HEK293 (cell line): ENCODE results near the gene ANKEF1.

ENCODE experiments used
- KLF1 ChIP-seq: fragments of 450-650 bp; formaldehyde crosslinking; IDR thresholded peaks from 2 replicates; pipeline ENCODE4 v1.5.1; 2016; ENCODE audit warnings: missing biosample characterization, missing genetic modification characterization
- KLF8 ChIP-seq: fragments of 450-650 bp; formaldehyde crosslinking; IDR thresholded peaks from 2 replicates; pipeline ENCODE4 v1.5.1; 2016; ENCODE audit warnings: missing biosample characterization, missing genetic modification characterization
- KLF9 ChIP-seq: fragments of 450-650 bp; formaldehyde crosslinking; IDR thresholded peaks from 2 replicates; pipeline ENCODE4 v1.5.1; 2016; ENCODE audit warnings: missing biosample characterization, missing genetic modification characterization, low read depth
- PRDM2 ChIP-seq: fragments of 450-650 bp; formaldehyde crosslinking; IDR thresholded peaks from 2 replicates; pipeline ENCODE4 v1.5.1; 2016; ENCODE audit warnings: missing biosample characterization, missing genetic modification characterization, borderline replicate concordance
- SETDB1 ChIP-seq: IDR thresholded peaks from one replicate; pipeline ENCODE4 v1.6.1; 2017; ENCODE audit warnings: mild to moderate bottlenecking, low read length, moderate library complexity, mixed read lengths; ENCODE audit not compliant: insufficient read length
- ZFHX2 ChIP-seq: fragments of 450-650 bp; formaldehyde crosslinking; conservative IDR thresholded peaks from 2 replicates; pipeline ENCODE4 v1.5.1; 2016; ENCODE audit warnings: missing biosample characterization, missing genetic modification characterization
- ZIC2 ChIP-seq: fragments of 450-650 bp; formaldehyde crosslinking; IDR thresholded peaks from 2 replicates; pipeline ENCODE4 v1.5.1; 2016; ENCODE audit warnings: missing biosample characterization, missing genetic modification characterization
- ZNF248 ChIP-seq: fragments of 450-650 bp; formaldehyde crosslinking; IDR thresholded peaks from 2 replicates; pipeline ENCODE4 v1.5.1; 2017; ENCODE audit warnings: missing biosample characterization, missing genetic modification characterization
- ZNF449 ChIP-seq: fragments of 450-650 bp; formaldehyde crosslinking; IDR thresholded peaks from 2 replicates; pipeline ENCODE4 v1.5.1; 2017; ENCODE audit warnings: missing biosample characterization, mild to moderate bottlenecking, missing genetic modification characterization, moderate library complexity
- ZNF518A ChIP-seq: fragments of 450-650 bp; formaldehyde crosslinking; conservative IDR thresholded peaks from 2 replicates; pipeline ENCODE4 v1.5.1; 2016; ENCODE audit warnings: low read depth, missing biosample characterization, missing genetic modification characterization
- ZNF610 ChIP-seq: fragments of 450-650 bp; formaldehyde crosslinking; IDR thresholded peaks from 2 replicates; pipeline ENCODE4 v1.5.1; 2016; ENCODE audit warnings: missing biosample characterization, missing genetic modification characterization, borderline replicate concordance
- ZNF692 ChIP-seq: fragments of 450-650 bp; formaldehyde crosslinking; IDR thresholded peaks from 2 replicates; pipeline ENCODE4 v1.5.1; 2016; ENCODE audit warnings: missing biosample characterization, missing genetic modification characterization

Gene ANKEF1

GRCh38 chr20:10034717-10035571 lies at the start of gene ANKEF1 (continued):
- TF ChIP-seq ZNF518A (tag by site-specific recombination) (0 out of 2 replicates have a peak, but pooled peaks have one; percentile 35), KLF8 (tag by site-specific recombination) (peak; percentile 37; the same call in 1 of the 2 replicates), ZFHX2 (tag by site-specific recombination) (peak; percentile 54), ZNF610 (no peak), KLF1 (0 out of 2 replicates have a peak, but pooled peaks have one; percentile 24), ZIC2 (tag by site-specific recombination) (peak; percentile 43; the same call in 1 of the 2 replicates), PRDM2 (tag by site-specific recombination) (no peak), KLF9 (tag by site-specific recombination) (peak; percentile 54; the same call in 1 of the 2 replicates), ZNF449 (tag by site-specific recombination) (0 out of 2 replicates have a peak, but pooled peaks have one; percentile 42), SETDB1 (no peak), ZNF248 (tag by site-specific recombination) (no peak), ZNF692 (tag by site-specific recombination) (peak; percentile 62; the same call in 1 of the 2 replicates)
